HG02763 (cell line): Measurements from ENCODE around the gene CDC14A.
A peak's percentile ranks its signal among the peaks of the same experiment; 100 is the strongest.

Experiments
- ATAC-seq: cut with Tn5 transposase; IDR thresholded peaks from one replicate; pipeline ENCODE4 v1.9.1; 2021; ENCODE audit warnings: mild to moderate bottlenecking, moderate library complexity; ENCODE audit not compliant: unreplicated experiment

CDC14A gene

DNA sequence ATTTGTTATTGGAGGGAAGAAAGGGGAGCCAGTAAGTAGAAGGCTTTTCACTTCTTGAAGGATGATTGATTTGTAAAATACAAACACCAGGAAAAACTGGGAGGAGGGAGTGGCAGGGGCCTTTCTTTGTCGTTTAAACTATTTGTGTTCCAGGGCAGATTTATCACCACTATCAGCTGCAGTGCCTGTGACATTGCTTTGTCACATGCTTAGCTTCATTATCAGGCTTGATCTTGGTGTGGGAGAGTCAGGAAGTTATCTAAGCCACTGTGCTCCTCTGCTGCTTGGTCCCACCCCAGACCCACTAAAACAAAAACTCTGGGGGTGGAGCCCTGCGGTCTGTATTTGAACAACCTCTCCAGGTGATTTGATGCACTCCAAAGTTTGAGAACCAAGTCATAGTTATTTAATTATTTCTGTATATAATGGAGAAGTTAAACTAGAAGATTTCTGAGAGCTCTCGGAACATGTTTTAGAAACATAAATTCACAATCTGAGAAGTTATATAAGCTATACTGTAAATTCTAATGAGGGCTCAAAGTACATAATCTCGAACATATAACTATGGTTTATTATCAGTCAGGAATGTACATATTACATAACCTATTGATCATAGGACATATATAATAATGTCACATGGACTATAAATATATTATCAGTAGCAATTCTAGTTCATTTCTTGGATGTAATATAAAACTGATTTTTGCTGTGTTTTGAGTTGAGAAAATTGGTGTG is 87.9 kb downstream of the CDC14A start:
- ATAC-seq, result no peak

DNA sequence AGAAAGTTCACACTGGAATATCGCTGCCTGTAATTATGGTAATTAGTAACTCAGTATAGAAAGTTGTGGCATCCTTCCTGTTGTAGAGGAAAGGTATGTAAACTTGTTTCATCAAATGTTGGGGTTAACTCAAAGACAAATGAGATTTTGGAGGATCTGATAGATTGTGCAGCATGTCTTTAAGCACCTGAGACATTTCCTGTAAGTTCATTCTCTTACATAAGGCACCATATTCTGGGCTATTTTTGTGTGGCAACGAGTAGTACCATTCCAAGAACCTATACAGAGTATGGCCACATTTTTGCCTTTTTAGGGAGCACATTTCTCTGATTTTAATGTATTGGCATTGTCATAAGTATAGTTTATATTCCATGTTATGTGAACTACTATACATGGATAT is 88.8 kb downstream of the CDC14A start:
- ATAC-seq, result no peak

DNA sequence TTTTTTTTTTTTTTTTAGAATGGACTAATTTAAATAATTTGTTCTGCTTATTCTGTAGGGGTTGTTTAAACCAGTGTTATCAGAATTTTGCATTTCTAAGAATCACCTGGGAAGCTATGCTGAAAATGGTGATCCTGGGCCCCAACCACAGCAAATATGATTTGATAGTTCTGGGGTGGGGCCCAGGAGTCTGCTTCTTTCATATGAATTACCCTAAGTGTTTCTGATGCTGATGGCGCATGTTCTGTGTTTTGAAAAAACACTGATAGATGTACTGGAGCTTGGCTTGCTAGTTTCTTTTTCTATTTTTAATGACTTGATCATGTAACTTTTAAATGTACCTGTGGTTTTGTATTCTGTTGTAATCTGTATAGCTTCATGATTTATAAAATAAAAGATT is 89.3 kb downstream of the CDC14A start:
- ATAC-seq, result no peak

DNA sequence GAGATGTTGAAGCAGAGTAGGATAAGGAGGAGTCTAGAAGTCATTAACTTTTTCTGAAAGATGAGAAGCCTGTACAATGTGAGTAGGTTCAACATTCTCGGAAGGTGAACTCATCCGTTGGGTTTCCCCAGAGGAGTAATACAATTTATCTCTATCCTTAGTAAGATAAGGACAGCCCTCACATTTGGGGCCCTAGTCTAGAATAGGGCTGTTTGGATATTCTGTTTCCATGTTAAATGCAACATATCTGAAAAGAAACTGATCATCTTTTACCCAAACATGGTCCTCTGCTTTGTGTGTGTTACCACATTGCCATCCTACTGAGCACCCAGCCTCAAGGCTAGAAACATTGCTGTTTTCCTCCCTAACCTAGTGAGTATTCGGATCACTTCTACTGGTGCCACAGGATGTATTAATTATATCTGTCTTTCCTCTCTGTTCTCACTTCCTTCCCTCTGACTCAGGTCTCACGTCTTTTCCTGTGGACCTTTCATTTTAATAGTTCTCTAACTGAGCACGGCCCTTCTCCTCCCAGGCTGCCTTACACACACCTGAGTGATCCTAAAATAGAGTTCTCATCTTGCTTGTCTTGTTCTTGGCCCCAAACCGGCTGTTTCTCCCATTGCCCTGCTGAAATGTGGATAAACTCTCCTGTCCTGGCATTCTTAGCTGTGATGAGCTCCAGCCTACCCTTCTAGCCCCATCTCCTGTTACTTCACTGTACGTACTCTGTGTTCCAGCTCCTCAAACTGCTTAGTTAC is 91.7 kb downstream of the CDC14A start:
- peak; percentile 78 for ATAC-seq

DNA sequence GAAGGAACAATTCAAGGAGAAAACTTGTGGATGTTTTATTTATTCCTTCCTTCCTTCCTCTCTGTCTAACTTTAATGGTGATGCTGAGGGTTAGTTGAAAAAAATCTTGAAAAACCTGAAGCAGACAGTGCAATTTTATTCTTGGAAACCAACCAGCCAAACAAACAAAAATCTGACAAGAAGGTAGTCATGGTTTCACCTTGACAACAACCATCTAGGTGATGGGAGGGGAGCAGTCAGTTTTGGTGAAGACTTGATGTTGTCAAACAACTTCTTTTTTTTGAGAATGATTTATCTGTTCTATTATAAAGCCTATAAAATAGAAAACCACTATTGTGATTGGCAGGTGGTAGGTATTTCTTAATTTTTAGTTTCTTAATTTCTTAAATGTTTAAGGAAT is 93.3 kb downstream of the CDC14A start:
- no peak for ATAC-seq

DNA sequence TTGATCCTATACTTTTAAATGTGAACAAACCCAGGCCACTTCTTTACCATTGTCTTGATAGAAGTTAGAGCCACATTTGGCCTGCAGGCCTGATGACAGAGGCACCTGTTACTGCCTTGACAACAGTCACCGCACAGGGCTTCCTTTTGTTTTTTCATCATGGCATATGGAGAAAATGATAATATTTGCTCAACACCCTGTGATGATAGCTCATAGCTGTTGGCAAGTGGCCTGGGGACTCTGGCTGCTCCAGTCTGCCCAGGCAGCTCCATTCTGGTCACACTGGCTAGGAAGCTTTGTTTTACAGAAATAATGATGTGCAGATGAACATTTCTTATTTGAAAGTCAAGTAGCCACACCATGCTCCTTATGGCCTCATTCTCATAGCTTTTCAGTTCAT is 96.1 kb downstream of the CDC14A start:
- no peak for ATAC-seq

DNA sequence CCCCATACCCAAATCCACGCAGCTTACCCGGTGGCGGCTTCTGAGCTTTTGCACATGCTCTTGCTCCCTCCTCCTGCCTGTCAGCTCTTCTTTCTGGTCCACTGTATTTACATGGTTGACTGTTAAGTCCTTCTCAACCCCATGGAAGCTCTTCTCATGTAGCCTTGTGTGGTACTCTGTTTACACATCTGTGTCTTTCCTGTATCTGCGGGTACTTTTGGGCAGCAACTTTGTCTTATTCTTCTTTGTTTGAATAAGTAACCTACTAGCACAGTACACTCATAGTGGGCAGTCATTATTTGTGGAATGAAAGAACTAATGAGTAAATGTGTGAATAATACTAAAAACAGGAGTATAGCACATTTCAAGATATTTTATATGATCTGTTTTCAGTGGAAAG is 97.2 kb downstream of the CDC14A start:
- ATAC-seq, result peak; percentile 52

DNA sequence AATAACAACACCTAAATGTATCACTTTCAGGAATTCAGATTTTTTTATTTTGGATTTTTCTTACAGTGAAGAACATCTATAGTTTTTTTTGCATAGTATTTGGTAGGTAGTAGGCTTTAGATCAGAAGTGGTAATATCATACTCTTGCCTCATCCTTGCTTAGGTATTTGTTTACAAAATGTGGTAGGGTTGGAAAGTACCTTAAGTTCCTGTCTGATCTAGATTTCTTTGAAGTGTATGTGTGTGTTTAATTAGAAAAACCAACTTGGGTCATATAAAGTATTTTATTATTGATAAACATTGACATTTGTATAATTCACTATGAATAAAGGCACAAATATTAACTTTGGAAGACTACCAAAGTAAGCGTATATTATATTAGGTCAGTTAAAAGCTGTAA is 100.3 kb downstream of the CDC14A start:
- no peak for ATAC-seq

DNA sequence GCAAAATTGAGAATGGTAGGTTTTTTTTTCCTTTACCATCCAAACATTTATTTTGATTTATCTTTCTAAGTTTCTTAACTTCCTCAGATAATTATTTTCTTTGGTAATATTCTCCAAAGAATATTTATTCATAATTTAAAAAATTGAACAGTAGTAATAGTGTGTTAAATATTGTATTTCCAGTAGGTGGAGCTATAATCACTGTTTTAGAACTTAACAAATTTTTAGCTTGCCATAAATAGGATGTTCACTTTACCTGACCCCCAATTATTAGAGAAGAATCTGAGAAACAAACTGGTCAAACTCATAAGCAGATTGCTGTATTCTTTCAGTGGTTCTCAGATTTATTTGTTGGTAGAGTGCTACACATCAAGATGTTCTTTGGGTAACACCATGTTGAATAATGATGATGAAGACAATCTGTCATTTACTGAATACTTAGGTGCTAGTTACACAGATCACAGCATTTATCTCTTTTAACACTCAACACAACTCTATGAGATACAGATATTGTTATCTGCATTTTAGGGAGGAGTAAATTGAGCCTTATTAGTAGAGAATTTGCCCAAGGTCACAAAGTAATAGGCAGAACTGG is 103.3 kb downstream of the CDC14A start:
- ATAC-seq, result no peak

DNA sequence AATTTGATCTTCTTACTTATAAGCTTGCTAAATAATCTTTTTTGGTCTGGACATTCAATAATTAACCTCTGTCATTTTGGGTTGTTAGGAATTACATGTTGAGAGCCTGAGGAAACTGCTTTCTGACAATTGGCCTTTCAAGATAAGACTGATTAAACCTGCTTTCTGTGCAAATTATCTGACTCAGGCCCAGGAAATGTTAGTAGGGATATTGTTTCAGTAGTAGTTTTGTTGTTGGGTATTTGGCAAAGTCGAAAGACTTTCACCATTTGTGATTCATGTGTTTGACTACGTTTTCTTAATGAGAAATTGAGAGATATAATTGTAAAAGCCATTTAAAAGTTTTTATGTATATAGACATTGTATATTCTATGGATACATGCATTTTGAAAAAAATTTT is 104.6 kb downstream of the CDC14A start:
- ATAC-seq, result no peak

DNA sequence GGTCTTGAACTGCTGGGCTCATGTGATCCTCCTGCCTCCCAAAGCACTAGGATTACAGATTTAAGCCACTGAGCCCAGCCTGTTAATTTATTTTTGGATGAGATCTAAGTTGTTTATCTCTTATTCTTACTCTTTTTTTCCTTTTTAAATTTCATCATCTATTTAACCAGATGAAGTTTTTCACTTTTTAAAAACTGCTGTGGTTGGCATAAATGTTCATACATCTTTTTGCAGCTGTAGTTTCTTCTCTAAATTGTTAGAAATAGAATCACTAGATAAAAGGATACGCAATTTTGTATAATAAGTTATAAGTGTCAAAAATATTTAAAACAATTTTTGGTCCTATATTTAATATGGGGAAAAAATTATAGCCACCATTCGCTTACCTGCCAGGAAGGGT is 105.4 kb downstream of the CDC14A start:
- ATAC-seq, result no peak

DNA sequence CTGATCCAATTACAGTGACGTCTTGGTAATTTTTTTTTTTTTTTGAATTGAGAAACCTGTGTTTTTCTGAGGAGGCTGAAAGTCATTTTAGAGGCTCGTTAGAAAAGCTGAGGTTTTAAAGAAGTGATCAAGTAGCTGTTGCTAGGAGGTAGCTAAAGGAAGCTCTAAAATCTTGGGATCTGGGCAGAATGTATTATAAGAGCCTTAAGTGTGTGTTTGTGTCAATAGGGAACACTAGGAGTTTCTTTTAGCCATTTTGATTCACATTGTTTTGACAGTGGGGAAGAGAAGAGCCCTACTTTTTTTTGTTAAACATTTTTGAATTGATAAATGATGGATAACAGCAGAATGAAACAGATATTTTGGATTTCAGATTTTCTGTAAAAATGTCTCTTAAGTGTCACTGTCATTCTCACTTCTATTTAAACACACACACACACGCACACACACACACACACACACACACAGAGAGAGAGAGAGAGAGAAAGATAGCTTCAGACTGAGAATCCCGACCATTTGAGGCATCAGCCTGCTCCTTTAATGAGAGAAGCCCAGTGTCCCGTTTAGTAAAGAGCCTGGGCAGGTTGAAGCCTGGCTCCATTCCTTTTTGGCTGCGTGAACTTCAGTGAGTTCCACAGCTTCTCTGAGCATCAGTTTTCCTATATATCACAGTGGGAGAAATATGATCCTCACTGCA is 106.5 kb downstream of the CDC14A start:
- no peak for ATAC-seq

DNA sequence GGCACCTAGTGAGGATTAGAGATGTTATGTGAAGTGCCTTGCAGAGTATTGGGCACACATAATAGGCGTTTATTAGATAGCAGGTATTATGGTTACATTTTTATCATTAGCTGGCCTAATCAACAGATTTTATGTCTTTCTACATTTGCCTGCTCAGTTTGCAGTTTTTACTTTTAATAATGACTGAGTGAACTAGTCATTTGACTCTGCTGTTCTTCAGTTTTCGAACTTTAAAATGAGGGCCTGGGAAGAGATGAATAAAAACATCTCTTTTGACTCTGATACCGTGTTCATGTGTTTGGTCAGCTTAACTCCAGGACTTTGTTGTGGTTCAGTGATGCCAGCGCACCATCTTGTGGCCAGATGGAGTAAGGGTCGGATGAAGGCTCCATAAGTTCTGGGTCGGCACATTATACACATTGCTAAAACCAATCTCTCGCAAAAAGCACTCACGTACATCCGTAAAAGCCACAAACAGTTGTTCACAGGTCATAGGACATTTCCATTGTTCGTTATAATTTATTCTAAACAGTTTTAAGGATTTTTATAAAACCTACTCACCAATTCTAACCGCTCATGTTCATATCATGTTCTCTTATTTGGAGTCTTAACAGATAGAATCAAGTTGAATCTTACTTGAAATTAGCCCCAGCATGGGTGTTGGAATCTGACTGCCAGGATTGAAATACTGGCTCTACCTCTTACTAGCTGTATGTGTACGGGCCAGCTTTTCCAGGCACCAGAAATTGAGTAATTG is 107.2 kb downstream of the CDC14A start:
- ATAC-seq, result peak; percentile 85

DNA sequence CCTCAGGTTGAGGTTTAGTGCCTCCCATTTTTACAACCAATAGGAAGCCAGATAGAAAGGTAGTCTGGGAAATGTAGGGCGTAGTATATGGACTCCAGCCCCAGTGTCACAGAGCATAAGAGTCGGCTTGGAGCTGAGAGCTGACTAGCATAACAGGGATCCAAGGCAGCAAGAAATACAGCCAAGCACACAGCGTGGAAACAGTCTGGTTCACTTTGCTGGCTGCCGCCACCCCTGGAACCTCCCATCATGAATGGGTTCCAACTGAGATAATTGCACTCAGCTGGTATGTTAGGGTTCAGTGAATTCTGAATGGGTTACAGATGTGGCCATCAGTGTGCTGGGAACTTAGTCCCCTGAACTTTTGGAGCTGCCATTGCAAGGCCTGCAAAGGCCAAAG is 108.9 kb downstream of the CDC14A start:
- ATAC-seq, result no peak

DNA sequence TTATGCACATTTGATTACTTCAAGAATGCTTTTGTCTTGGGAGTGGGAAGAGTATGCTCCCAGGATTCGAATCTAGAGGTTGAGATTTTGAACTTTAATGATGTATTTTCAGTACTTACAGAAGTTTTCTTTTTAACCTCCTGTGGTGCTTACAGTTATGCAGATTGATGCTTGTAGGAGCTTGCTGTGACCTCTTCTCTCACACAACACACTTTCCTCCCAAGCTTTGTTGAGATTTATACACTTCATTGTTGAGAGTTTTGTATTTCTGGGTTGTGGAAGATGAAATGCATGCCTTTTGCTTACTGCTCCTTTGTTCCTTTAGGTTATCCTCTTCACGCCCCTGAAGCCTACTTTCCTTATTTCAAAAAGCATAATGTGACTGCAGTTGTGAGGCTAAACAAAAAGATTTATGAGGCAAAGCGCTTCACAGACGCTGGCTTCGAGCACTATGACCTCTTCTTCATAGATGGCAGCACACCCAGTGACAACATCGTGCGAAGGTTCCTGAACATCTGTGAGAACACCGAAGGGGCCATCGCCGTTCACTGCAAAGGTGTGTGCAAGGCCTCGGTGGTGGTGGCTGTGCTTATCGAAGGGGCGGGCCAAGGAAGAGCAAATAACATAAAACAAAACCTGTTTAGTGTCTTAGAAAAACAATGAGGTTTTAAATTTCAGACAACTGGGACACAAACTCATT is 110.2 kb downstream of the CDC14A start:
- ATAC-seq, result no peak

DNA sequence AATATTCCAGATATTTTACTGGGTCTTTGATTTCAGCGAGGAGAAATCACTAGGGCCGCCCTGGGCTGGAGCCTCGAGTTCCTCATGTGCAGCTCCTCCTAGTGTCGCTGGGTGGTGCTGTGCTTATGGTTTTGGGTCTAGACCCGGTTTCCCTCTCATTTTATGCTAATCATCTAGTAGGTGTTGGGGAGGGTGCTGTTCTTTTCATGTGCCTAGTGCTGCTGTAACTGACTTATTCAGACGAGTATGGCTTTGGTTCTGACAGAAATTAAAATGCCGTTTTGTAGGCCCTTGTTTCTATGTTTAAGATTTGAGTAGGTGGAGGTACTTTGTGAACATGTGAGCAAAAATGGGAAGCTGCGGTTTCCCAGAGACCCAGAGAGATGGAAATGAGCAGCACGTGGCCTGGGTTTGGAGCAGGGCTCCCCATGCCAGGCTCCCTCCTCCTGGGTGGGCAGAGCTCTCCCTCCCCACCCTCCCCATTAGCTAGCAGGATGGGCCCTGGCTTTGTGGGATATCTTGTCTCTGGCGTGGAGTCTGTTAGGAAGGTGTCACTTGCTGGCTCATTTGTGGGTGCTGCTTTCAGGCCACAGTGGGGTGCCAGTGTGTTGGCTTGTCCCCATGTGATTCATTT is 111.6 kb downstream of the CDC14A start:
- peak; percentile 79 for ATAC-seq

DNA sequence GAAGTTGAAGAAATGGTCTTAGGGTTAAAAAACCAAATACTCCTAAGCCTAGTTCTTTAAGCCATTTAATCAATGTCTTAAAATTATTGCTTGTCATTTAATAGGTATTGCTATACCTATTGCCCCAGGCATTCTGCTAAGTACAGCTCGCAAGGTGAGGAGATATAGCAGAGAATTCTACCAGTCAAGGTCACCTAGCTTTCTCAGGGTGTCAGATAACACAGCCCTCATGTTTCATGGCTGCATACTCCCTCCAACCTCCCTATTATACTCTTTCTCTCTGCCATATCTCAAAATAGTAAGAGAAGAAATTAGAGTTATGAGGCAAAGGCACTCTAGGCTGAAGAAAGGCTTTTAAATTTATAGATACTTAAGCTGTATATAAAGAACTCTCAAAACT is 117.3 kb downstream of the CDC14A start:
- ATAC-seq, result no peak

DNA sequence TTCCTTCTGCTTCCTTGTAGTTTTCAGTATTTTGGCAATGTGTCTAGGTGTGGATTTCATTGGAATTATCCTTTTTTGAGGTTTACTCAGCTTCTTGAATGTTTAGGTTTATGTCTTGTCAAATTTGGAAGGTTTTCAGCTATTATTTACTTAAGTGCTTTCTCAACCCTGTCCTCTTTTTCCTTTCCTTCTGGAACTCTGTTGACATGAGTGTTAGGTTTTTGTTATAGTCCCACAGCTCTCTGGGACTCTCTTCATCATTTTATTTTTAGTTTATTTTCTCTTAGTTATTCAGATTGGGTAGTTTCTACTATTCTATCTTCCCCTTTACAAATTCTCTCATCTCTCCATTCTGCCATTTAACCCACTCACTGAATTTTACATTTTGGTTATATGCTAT is 122.5 kb downstream of the CDC14A start:
- ATAC-seq, result no peak

DNA sequence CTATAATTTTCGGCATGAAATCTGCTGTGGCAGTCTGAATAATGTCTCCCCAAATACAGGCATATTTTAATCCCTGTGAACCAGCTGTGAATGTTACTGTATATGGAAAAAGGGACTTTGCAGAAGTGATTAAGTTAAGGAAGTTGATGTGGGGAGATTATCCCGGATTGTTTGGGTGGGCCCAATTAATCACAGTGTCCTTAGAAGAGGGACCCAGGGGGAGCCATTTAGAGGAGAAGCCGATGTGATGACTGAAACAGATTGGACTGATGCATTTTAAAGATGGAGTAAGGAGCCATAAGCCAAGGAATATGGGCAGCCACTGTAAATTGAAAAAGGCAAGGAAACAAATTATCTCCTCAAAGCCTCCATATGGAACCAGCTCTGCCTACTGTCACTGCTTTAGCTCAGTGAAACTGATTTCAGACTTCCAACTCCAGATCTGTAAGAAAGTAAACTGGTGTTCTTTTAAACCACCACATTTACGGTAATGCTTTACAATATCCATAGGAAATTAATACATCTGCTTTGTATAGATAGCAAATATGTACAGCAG is 124.5 kb downstream of the CDC14A start:
- ATAC-seq, result no peak
